ENCODE results near the gene RXRA. TPM values are rescaled to one million over a fixed set of nuclear protein-coding genes. Genes with fewer than 3 reads are reported as not detected.

The RXRA gene
- total RNA-seq, 1 donor from 2014 or later = 33.4 TPM

- no peak for TF ChIP-seq CTCF (IDR thresholded peaks at IDR 0.05; ENCODE audit: insufficient read depth, low read depth, low read length)
- no peak for TF ChIP-seq EZH2 (IDR thresholded peaks at IDR 0.05; ENCODE audit: insufficient read depth, low read length)
- Histone ChIP-seq H4K20me1 (ENCODE audit: insufficient read depth, low read length) (peaks cover 100% of the 10 kb centered on the region), H3K79me2 (ENCODE audit: insufficient read depth, low read length) (peaks cover 100% of the 10 kb centered on the region), H3K27me3 (ENCODE audit: insufficient read depth, low read length) (no peaks in the 10 kb centered on the region), H3K27ac (ENCODE audit: low read depth, low read length) (no peak overlapping the region), H3K9me3 (ENCODE audit: insufficient read depth, low read depth, low read length) (no peaks in the 10 kb centered on the region), H3K9ac (ENCODE audit: low read length) (no peak overlapping the region), H3K4me1 (ENCODE audit: insufficient read depth, low read length) (peaks cover 20% of the 10 kb centered on the region), H3K36me3 (ENCODE audit: insufficient read depth, low read length) (no peaks in the 10 kb centered on the region), H3K4me2 (ENCODE audit: low read length) (no peak overlapping the region), H2AFZ (ENCODE audit: low read depth, low read length) (no peak overlapping the region), H3K4me3 (ENCODE audit: insufficient read depth, low read depth, low read length) (no peak overlapping the region)
- Mint-ChIP-seq H3K4me1 (ENCODE audit: low read depth, unreplicated experiment) (peaks cover 22% of the 10 kb centered on the region), H3K4me3 (ENCODE audit: unreplicated experiment) (no peak overlapping the region), H3K27ac (ENCODE audit: unreplicated experiment) (no peak overlapping the region), H3K27me3 (ENCODE audit: low read depth, unreplicated experiment) (no peaks in the 10 kb centered on the region), H3K36me3 (ENCODE audit: low read depth, unreplicated experiment) (no peaks in the 10 kb centered on the region), H3K9me3 (ENCODE audit: unreplicated experiment) (no peaks in the 10 kb centered on the region)
- no peak for FAIRE-seq
- DNase-seq (ENCODE audit: low read depth) = no peak
Observed at GRCh38 chr9:134332841-134333233, 6.6 kb downstream of the RXRA start.

GRCh38 chr9:134333234-134333873 lies 7.1 kb downstream of the RXRA start:
- Mint-ChIP-seq H3K4me1 (ENCODE audit: low read depth, unreplicated experiment) (peaks cover 22% of the 10 kb centered on the region), H3K36me3 (ENCODE audit: low read depth, unreplicated experiment) (no peaks in the 10 kb centered on the region), H3K27me3 (ENCODE audit: low read depth, unreplicated experiment) (no peaks in the 10 kb centered on the region), H3K4me3 (ENCODE audit: unreplicated experiment) (no peak overlapping the region), H3K27ac (ENCODE audit: unreplicated experiment) (no peak overlapping the region), H3K9me3 (ENCODE audit: unreplicated experiment) (no peaks in the 10 kb centered on the region)
- TF ChIP-seq EZH2 (IDR thresholded peaks at IDR 0.05; ENCODE audit: insufficient read depth, low read length) (no peak), CTCF (IDR thresholded peaks at IDR 0.05; ENCODE audit: insufficient read depth, low read depth, low read length) (no peak)
- Histone ChIP-seq H3K4me3 (ENCODE audit: insufficient read depth, low read depth, low read length) (no peak overlapping the region), H3K27ac (ENCODE audit: low read depth, low read length) (no peak overlapping the region), H3K27me3 (ENCODE audit: insufficient read depth, low read length) (no peaks in the 10 kb centered on the region), H3K36me3 (ENCODE audit: insufficient read depth, low read length) (no peaks in the 10 kb centered on the region), H3K9me3 (ENCODE audit: insufficient read depth, low read depth, low read length) (no peaks in the 10 kb centered on the region), H3K4me2 (ENCODE audit: low read length) (no peak overlapping the region), H3K4me1 (ENCODE audit: insufficient read depth, low read length) (peaks cover 14% of the 10 kb centered on the region), H3K79me2 (ENCODE audit: insufficient read depth, low read length) (peaks cover 100% of the 10 kb centered on the region), H2AFZ (ENCODE audit: low read depth, low read length) (no peak overlapping the region), H4K20me1 (ENCODE audit: insufficient read depth, low read length) (peaks cover 100% of the 10 kb centered on the region), H3K9ac (ENCODE audit: low read length) (no peak overlapping the region)
- FAIRE-seq (no peak), DNase-seq (ENCODE audit: low read depth) (no peak)

GRCh38 chr9:134333874-134334581 lies 7.8 kb downstream of the RXRA start:
- H3K4me3 ChIP-seq (ENCODE audit: insufficient read depth, low read depth, low read length) = no peak overlapping the region
- no peaks in the 10 kb centered on the region for H3K27me3 ChIP-seq (ENCODE audit: insufficient read depth, low read length)
- peaks cover 22% of the 10 kb centered on the region for H3K4me1 Mint-ChIP-seq (ENCODE audit: low read depth, unreplicated experiment)
- H3K27ac ChIP-seq (ENCODE audit: low read depth, low read length) = no peak overlapping the region
- H4K20me1 ChIP-seq (ENCODE audit: insufficient read depth, low read length) = peaks cover 100% of the 10 kb centered on the region
- no peak for DNase-seq (ENCODE audit: low read depth)
- H3K27ac Mint-ChIP-seq (ENCODE audit: unreplicated experiment) = no peak overlapping the region
- H2AFZ ChIP-seq (ENCODE audit: low read depth, low read length) = no peak overlapping the region
- H3K4me1 ChIP-seq (ENCODE audit: insufficient read depth, low read length) = peaks cover 13% of the 10 kb centered on the region
- peaks cover 100% of the 10 kb centered on the region for H3K79me2 ChIP-seq (ENCODE audit: insufficient read depth, low read length)
- H3K36me3 Mint-ChIP-seq (ENCODE audit: low read depth, unreplicated experiment) = no peaks in the 10 kb centered on the region
- H3K9me3 Mint-ChIP-seq (ENCODE audit: unreplicated experiment) = no peaks in the 10 kb centered on the region
- no peak overlapping the region for H3K9ac ChIP-seq (ENCODE audit: low read length)
- TF ChIP-seq EZH2 (IDR thresholded peaks at IDR 0.05; ENCODE audit: insufficient read depth, low read length) (no peak), CTCF (IDR thresholded peaks at IDR 0.05; ENCODE audit: insufficient read depth, low read depth, low read length) (no peak)
- no peak overlapping the region for H3K4me2 ChIP-seq (ENCODE audit: low read length)
- H3K9me3 ChIP-seq (ENCODE audit: insufficient read depth, low read depth, low read length) = no peaks in the 10 kb centered on the region
- H3K36me3 ChIP-seq (ENCODE audit: insufficient read depth, low read length) = no peaks in the 10 kb centered on the region
- no peak overlapping the region for H3K4me3 Mint-ChIP-seq (ENCODE audit: unreplicated experiment)
- H3K27me3 Mint-ChIP-seq (ENCODE audit: low read depth, unreplicated experiment) = no peaks in the 10 kb centered on the region
- no peak for FAIRE-seq

Data from astrocyte (in vitro differentiated cells and primary cell).